Pancreas (tissue), 10 donors: Measurements from ENCODE around the gene RIPK1. TPM values are rescaled to one million over a fixed set of nuclear protein-coding genes. Genes with fewer than 3 reads are reported as not detected.

Experiments
- ATAC-seq, 4 donors: fragments of 200-7000 bp; cut with Tn5 transposase; one replicate each; pipeline versions ENCODE4 v1.8.0 to v1.9.1; 2020; ENCODE audit warnings: mild to moderate bottlenecking in 4 of 4, moderate library complexity in 4 of 4
- DNase-seq, 6 donors: peaks; one replicate each; pipeline ENCODE4 v3.0.0-alpha.2; 2020
- FAIRE-seq: peaks from 2 replicates; lab custom pipeline; 2012; peaks lifted over from hg19 to GRCh38; lab: Jason Lieb, UNC
- H3K27ac ChIP-seq, 4 donors: fragments of 200-600 bp; sonication (generic); 1 replicate in 3 of 4; 2 replicates in 1 of 4; pipeline versions ENCODE4 v1.5.0 to v1.8.0; 2020
- H3K27me3 ChIP-seq, 4 donors: fragments of 200-600 bp; one replicate each; pipeline ENCODE4 v1.8.0; 2021
- H3K36me3 ChIP-seq, 3 donors: fragments of 200-600 bp; sonication (generic) in 1 of 3; one replicate each; pipeline versions ENCODE4 v1.5.0 to v1.8.0; 2020 to 2021
- H3K4me1 ChIP-seq, 3 donors: fragments of 200-600 bp; one replicate each; pipeline ENCODE4 v1.8.0; 2021
- H3K4me3 ChIP-seq, 4 donors: fragments of 200-600 bp; sonication (generic) in 2 of 4; one replicate each; pipeline versions ENCODE4 v1.5.0 to v1.8.0; 2020 to 2021
- H3K9me3 ChIP-seq, 4 donors: fragments of 200-600 bp; one replicate each; pipeline ENCODE4 v1.8.0; 2021
- WGBS, 2 donors: extraction: QIAGEN DNeasy Blood & Tissue Kit; methylation state at CpG; one replicate each; pipeline ENCODE4 v1.1.7; 2013; 5-methylcytosine and 5-hydroxymethylcytosine counted together
- intact Hi-C, 3 donors: fragments of 100-400 bp; cut with DNase I; formaldehyde crosslinking; loops; one replicate each; pipeline versions ENCODE4 v1.11.1 to v1.14.2; 2022
- polyA plus RNA-seq, 2 donors: library from polyadenylated mRNA; stranded (reverse); fragments of 200-250 nt; gene quantifications; one replicate each; pipeline ENCODE4 v1.2.3, GENCODE V29; 2013
- total RNA-seq, 6 donors: library from RNA; stranded (reverse); fragmentation: NEBNext Ultra II Directional in 4 of 6; extraction: Animal tissue kit (Norgen Biotek cat#: 25700) in 4 of 6; gene quantifications; one replicate each; pipeline versions ENCODE4 v1.2.1 to v1.2.4, GENCODE V29; 2021 to 2023
- TF ChIP-seq, protein P1 (sequence below), 4 donors: fragments of 200-600 bp; sonication (generic) in 3 of 4; IDR thresholded peaks; one replicate each; pipeline versions ENCODE4 v1.5.0 to v1.8.0; 2021; ENCODE audit warnings: antibody characterized with exemption in 4 of 4
- donor health status: healthy with polysubstance abuse.
- donor health status: DM: no; HTN: no; CAD: no; lungs with moderate emphysema.
- donor health status: DM: no; HTN: no; CAD: no.
- donor health status: control.
- donor health status: control.
- donor health status: Bipolar disorder and iron deficiency.
- donor health status: DM: yes; HTN: yes; CAD: no.
- donor health status: DM: no; HTN: no; CAD: no.
- donor health status: DM: no; HTN: no; CAD: no.
- donor health status: DM: yes; HTN: yes; CAD: no.

Gene RIPK1
- total and polyA plus RNA-seq, 8 donors: 9.0 to 20.5 (median 9.9) TPM

DNA sequence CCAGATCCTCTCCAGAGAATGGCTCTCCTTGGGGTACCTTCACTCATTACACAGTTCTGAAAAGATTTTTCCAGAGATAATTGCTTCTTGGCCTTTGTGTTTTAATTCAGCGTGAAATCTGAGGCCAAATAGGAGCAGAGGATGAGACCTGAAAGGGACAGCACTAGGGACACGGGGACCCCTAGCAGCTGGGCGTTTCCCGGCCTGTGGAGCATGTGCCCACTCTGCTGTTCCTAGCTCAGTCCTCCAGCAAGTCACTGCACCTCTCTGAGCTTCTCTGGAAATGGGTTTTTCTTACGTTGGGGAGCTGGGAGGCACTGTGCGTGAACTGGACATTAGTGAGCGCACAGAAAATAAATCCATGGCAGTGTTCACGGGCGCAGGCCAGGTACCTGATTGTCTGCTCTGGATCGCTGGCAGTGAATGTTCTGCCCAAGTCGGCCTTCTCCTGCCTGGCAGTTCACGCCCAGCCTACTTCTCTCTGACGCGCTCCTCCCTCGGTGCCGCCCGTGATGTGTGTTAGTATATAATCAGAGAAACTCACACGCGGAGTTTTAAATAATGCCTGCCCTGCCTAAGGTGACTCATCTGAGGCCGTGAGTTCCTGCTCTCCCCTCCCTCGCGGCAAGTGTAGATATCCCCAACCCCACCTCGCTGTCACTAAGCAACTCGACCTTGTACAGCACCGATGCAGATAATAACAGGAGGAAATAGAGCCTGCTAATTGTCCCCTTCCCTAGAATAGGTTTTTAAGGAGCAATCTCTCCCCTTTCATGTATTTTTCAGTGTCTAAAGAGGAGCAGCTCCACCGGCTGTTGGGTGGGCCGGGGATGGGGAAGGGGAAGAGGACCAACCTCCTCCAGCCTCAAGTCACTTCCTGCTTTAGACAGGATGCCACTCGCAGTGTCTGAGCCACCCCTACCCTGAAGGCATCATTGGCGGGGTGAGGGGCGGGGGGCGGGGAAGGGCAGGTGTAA, 91.8 kb downstream of the RIPK1 start:
- DNase-seq (peak; percentile 80 to 91 (median 89)), FAIRE-seq (no peak), ATAC-seq (peak; percentile 56 to 64 (median 61))
- Histone ChIP-seq H3K4me1 (peaks cover 0 to 16% (median 10%) of the 10 kb centered on the region in 3 donors), H3K27me3 (no peaks in the 10 kb centered on the region), H3K4me3 (peak overlapping the region in 2 of 4 donors; percentile 11 to 14), H3K36me3 (peaks cover 0 to 4% (median 0%) of the 10 kb centered on the region in 3 donors), H3K9me3 (no peaks in the 10 kb centered on the region), H3K27ac (peak overlapping the region; percentile 64 to 98 (median 84))
- intact Hi-C loops: loop anchor here in 1 of 3 donors (5.0 kb wide), 1 partner anchor 33 kb away; no protein-coding TSS in a partner anchor
- TF ChIP-seq, protein P1, sequence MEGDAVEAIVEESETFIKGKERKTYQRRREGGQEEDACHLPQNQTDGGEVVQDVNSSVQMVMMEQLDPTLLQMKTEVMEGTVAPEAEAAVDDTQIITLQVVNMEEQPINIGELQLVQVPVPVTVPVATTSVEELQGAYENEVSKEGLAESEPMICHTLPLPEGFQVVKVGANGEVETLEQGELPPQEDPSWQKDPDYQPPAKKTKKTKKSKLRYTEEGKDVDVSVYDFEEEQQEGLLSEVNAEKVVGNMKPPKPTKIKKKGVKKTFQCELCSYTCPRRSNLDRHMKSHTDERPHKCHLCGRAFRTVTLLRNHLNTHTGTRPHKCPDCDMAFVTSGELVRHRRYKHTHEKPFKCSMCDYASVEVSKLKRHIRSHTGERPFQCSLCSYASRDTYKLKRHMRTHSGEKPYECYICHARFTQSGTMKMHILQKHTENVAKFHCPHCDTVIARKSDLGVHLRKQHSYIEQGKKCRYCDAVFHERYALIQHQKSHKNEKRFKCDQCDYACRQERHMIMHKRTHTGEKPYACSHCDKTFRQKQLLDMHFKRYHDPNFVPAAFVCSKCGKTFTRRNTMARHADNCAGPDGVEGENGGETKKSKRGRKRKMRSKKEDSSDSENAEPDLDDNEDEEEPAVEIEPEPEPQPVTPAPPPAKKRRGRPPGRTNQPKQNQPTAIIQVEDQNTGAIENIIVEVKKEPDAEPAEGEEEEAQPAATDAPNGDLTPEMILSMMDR (IDR thresholded peaks at IDR 0.05): no peak
- 32 to 34% methylated on average over 31 of the region's 31 CpGs for WGBS, 2 donors

DNA sequence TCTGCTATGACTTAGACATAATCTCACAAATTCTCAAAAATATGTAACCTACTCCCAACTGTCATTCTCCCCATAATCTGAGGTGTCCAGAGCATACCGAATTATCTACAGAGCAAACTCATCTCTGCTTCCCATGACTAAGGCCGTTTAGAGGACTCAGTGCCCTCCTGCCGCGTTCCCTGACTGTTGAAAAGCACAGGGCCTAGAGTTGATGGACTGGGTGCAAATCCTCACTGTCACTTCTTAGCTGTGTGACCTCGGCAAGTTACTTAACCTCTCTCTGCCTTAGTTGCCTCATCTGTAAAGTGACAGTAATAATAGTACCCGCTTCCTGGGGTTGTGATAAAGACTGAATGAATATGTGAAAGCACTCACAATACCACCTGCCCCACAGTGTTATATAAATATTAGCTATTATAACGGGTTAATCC, 93.8 kb downstream of the RIPK1 start:
- Histone ChIP-seq H3K36me3 (no peaks in the 10 kb centered on the region), H3K9me3 (no peaks in the 10 kb centered on the region), H3K4me1 (peaks cover 0 to 16% (median 10%) of the 10 kb centered on the region in 3 donors), H3K27me3 (no peaks in the 10 kb centered on the region), H3K27ac (peak overlapping the region; percentile 89 to 95 (median 92)), H3K4me3 (peak overlapping the region in 2 of 4 donors; percentile 69 to 72)
- no peak for DNase-seq
- 28 to 34% methylated on average over 6 to 7 of the region's 7 CpGs for WGBS, 2 donors
- intact Hi-C loops: loop anchor here in 1 of 3 donors (5.0 kb wide), 1 partner anchor 35 kb away; no protein-coding TSS in a partner anchor
- no peak for ATAC-seq
- FAIRE-seq: no peak
- TF ChIP-seq, protein P1 (IDR thresholded peaks at IDR 0.05): no peak

DNA sequence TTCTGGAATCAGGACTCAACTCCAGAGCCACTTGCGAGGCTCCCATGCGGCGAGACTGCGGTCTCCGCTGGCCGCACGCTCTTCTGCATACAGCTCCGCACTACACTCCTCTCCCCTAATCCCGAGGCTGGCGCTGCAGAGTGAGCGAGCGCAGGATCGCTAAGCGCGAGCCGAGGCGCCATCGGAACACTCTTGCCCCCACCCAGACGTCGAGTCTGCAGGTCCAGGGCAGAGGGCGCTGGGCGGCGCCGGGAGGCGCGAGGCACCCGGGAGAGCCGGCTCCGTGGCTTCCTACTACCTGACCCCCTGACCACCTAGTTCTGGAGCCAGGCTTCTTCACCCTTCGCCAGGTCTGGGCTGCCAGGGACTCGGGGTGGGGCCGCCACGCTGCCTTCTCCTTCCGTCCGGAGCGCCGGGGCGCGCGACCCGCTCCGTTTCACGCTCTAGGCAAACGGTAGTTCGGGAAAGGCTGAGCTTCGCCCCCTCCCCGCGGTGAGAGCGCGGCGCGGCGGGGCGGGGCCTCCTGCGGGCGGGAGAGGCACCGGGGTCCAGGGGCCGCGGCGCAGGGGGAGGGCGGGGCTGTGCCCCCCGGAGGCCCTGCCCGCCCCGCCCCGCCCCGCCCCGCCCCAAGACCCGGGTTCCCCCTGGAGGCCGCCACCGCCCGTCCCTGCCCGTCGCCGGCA, 94.4 kb downstream of the RIPK1 start:
- ATAC-seq: peak; percentile 52 to 80 (median 76)
- Histone ChIP-seq H3K4me1 (peaks cover 0 to 16% (median 10%) of the 10 kb centered on the region in 3 donors), H3K27ac (peak overlapping the region; percentile 89 to 95 (median 92)), H3K27me3 (no peaks in the 10 kb centered on the region), H3K4me3 (peak overlapping the region; percentile 24 to 74 (median 70)), H3K36me3 (no peaks in the 10 kb centered on the region), H3K9me3 (no peaks in the 10 kb centered on the region)
- WGBS, 2 donors: 0 to 1% methylated on average over 65 to 74 of the region's 74 CpGs
- TF ChIP-seq, protein P1 (IDR thresholded peaks at IDR 0.05): no peak
- intact Hi-C loops: loop anchor here in 1 of 3 donors (5.0 kb wide), 1 partner anchor 35 kb away; no protein-coding TSS in a partner anchor
- no peak for FAIRE-seq
- DNase-seq: peak; percentile 74 to 89 (median 78)

DNA sequence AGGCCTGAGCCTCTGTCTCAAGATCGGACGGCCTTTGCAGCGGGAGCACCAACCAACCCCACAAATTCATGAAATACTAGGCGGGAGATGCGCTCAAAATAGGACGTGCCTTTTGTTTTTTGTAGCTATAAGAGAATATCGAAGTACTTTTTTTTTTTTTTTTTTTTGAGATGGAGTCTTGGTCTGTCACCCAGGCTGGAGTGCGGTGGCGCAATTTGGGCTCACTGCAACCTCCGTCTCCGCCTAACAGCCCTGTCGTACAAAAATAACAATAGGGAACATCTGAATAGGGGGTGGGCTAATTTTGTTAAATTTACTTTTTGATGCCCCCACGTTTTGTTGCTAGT, 94.9 kb downstream of the RIPK1 start:
- DNase-seq (no peak), FAIRE-seq (no peak), ATAC-seq (no peak)
- Histone ChIP-seq H3K9me3 (no peaks in the 10 kb centered on the region), H3K36me3 (no peaks in the 10 kb centered on the region), H3K27me3 (no peaks in the 10 kb centered on the region), H3K4me1 (peaks cover 0 to 16% (median 10%) of the 10 kb centered on the region in 3 donors), H3K4me3 (peak overlapping the region; percentile 24 to 74 (median 70)), H3K27ac (peak overlapping the region; percentile 89 to 95 (median 92))
- TF ChIP-seq, protein P1 (IDR thresholded peaks at IDR 0.05): no peak
- intact Hi-C loops: loop anchor here in 1 of 3 donors (5.0 kb wide), 1 partner anchor 36 kb away; no protein-coding TSS in a partner anchor
- WGBS, 2 donors: 12 to 15% methylated on average over 13 of the region's 13 CpGs
